HG03095 (cell line): ENCODE measurements around the gene CERS1.
A peak's percentile ranks its signal among the peaks of the same experiment; 100 is the strongest.

Source experiments
- ATAC-seq: cut with Tn5 transposase; IDR thresholded peaks from one replicate; pipeline ENCODE4 v1.9.1; 2021; ENCODE audit warnings: moderate library complexity; ENCODE audit not compliant: unreplicated experiment

Gene CERS1

GRCh38 chr19:18843960-18844359 lies 52.0 kb downstream of the CERS1 start:
- no peak for ATAC-seq

GRCh38 chr19:18842166-18842565 lies 53.8 kb downstream of the CERS1 start:
- ATAC-seq: no peak

- ATAC-seq: no peak
Observed at GRCh38 chr19:18841400-18841799, 54.6 kb downstream of the CERS1 start.

- ATAC-seq: no peak
Observed at GRCh38 chr19:18840288-18841267, 55.4 kb downstream of the CERS1 start.

- no peak for ATAC-seq
Observed at GRCh38 chr19:18839465-18840287, 56.3 kb downstream of the CERS1 start.

GRCh38 chr19:18834644-18834984 lies 61.3 kb downstream of the CERS1 start:
- ATAC-seq: no peak

- ATAC-seq: no peak
Observed at GRCh38 chr19:18833849-18834643, 61.9 kb downstream of the CERS1 start.

GRCh38 chr19:18833141-18833476 lies 62.8 kb downstream of the CERS1 start:
- ATAC-seq: no peak

- ATAC-seq: peak; percentile 31
Observed at GRCh38 chr19:18832306-18833140, 63.4 kb downstream of the CERS1 start.

- peak; percentile 52 for ATAC-seq
Observed at GRCh38 chr19:18831524-18832305, 64.2 kb downstream of the CERS1 start, which contains the start of gene UPF1. Gene UPF1, plus strand, starts transcription at chr19:18831959. Its CDS starts 251 bp downstream, at chr19:18832210.

- no peak for ATAC-seq
Observed at GRCh38 chr19:18830488-18830887, 65.5 kb downstream of the CERS1 start.

GRCh38 chr19:18828786-18829185 lies 67.2 kb downstream of the CERS1 start:
- ATAC-seq: no peak
